Activated CD8-positive, alpha-beta memory T cell treated with anti-CD3 and anti-CD28 coated beads, Interleukin-2, amount 50 U/mL, for 1 hour (primary cell): Measurements from ENCODE around the gene TTLL9.

Experiments used
- DNase-seq: peaks from one replicate; pipeline ENCODE4 v3.0.0-alpha.2; 2020; ENCODE audit errors: extremely low read depth

The TTLL9 gene

GRCh38 chr20:31879143-31879987 is 8.9 kb downstream of the TTLL9 start:
- peak; percentile 49 for DNase-seq

GRCh38 chr20:31881945-31882344 is 11.5 kb downstream of the TTLL9 start:
- DNase-seq: no peak

- DNase-seq: no peak
Observed at GRCh38 chr20:31883829-31884228, 13.4 kb downstream of the TTLL9 start.

GRCh38 chr20:31890646-31891045 is 20.2 kb downstream of the TTLL9 start:
- DNase-seq: no peak

GRCh38 chr20:31894980-31895675 is 24.7 kb downstream of the TTLL9 start:
- no peak for DNase-seq

- DNase-seq: no peak
Observed at GRCh38 chr20:31896049-31896448, 25.6 kb downstream of the TTLL9 start.

- no peak for DNase-seq
Observed at GRCh38 chr20:31897541-31897940, 27.1 kb downstream of the TTLL9 start.

- DNase-seq: no peak
Observed at GRCh38 chr20:31901615-31902014, 31.2 kb downstream of the TTLL9 start.

- no peak for DNase-seq
Observed at GRCh38 chr20:31903627-31904386, 33.4 kb downstream of the TTLL9 start.

GRCh38 chr20:31906001-31906400 is 35.6 kb downstream of the TTLL9 start:
- no peak for DNase-seq

- no peak for DNase-seq
Observed at GRCh38 chr20:31907046-31907445, 36.6 kb downstream of the TTLL9 start.

- no peak for DNase-seq
Observed at GRCh38 chr20:31908016-31908415, 37.6 kb downstream of the TTLL9 start.

GRCh38 chr20:31908424-31908823 is 38.0 kb downstream of the TTLL9 start:
- no peak for DNase-seq

GRCh38 chr20:31909253-31910070 is 39.0 kb downstream of the TTLL9 start:
- no peak for DNase-seq

GRCh38 chr20:31910071-31910803 is 39.8 kb downstream of the TTLL9 start:
- DNase-seq: no peak

- DNase-seq: no peak
Observed at GRCh38 chr20:31913431-31914157, 43.2 kb downstream of the TTLL9 start.

- no peak for DNase-seq
Observed at GRCh38 chr20:31914170-31914569, 43.7 kb downstream of the TTLL9 start.

- no peak for DNase-seq
Observed at GRCh38 chr20:31915491-31916280, 45.3 kb downstream of the TTLL9 start.

GRCh38 chr20:31916708-31917107 is 46.3 kb downstream of the TTLL9 start:
- no peak for DNase-seq
